Adrenal gland (tissue), 5 donors: ENCODE measurements around the gene TSPAN15.

Experiments used
- POLR2A ChIP-seq, 2 donors: fragments of 450-650 bp; IDR thresholded peaks; one replicate each; pipeline ENCODE4 v1.6.1; 2017; ENCODE audit warnings: antibody characterized with exemption in 2 of 2, mild to moderate bottlenecking in 2 of 2, moderate library complexity in 1 of 2
- TF ChIP-seq, protein P1 (sequence below), 6 experiments: fragments of 450-650 bp in 4 of 6; fragments of 200-600 bp in 2 of 6; sonication (generic) in 1 of 6; IDR thresholded peaks; 1 replicate in 5 of 6; 2 replicates in 1 of 6; pipeline versions ENCODE4 v1.5.1 to v1.8.0; 2016 to 2021; ENCODE audit warnings: antibody characterized with exemption in 6 of 6, mild to moderate bottlenecking in 2 of 6, moderate library complexity in 1 of 6
- donor health status: DM: no; HTN: no; CAD: no.

DNA sequence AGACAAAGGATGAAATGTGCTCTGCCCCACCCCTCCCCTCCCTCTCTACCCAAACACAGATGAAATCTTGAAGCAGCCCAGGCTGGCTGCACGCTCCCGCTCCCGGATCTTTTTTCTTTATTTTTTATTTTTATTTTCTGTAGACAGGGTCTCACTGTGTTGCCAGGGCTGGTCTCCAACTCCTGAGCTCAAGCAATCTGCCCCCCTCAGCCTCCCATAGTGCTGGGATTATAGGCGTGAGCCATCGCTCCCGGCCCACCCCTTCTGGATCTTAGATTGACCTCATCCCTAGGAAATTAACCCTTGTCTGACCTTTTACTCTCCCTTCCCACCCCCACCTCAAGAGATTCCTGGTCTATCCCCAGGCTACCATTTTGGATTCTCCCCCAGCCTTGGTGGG is 48.9 kb upstream of the TSPAN15 start:
- TF ChIP-seq, protein P1, sequence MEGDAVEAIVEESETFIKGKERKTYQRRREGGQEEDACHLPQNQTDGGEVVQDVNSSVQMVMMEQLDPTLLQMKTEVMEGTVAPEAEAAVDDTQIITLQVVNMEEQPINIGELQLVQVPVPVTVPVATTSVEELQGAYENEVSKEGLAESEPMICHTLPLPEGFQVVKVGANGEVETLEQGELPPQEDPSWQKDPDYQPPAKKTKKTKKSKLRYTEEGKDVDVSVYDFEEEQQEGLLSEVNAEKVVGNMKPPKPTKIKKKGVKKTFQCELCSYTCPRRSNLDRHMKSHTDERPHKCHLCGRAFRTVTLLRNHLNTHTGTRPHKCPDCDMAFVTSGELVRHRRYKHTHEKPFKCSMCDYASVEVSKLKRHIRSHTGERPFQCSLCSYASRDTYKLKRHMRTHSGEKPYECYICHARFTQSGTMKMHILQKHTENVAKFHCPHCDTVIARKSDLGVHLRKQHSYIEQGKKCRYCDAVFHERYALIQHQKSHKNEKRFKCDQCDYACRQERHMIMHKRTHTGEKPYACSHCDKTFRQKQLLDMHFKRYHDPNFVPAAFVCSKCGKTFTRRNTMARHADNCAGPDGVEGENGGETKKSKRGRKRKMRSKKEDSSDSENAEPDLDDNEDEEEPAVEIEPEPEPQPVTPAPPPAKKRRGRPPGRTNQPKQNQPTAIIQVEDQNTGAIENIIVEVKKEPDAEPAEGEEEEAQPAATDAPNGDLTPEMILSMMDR (IDR thresholded peaks at IDR 0.05), result no peak
- no peak for TF ChIP-seq POLR2A (IDR thresholded peaks at IDR 0.05)
